Stomach (tissue), 4 donors: ENCODE measurements around the gene MTNR1B.

Experiments used
- POLR2AphosphoS5 ChIP-seq, 3 donors: sonication (generic); formaldehyde crosslinking; IDR thresholded peaks; one replicate each; pipeline ENCODE4 v1.6.1; 2016; ENCODE audit warnings: antibody characterized with exemption in 3 of 3
- TF ChIP-seq, protein P1 (sequence below), 7 experiments: fragments of 450-650 bp in 4 of 7; fragments of 200-600 bp in 3 of 7; sonication (generic) in 3 of 7; IDR thresholded peaks; one replicate each; pipeline ENCODE4 v1.5.1; 2016 to 2019; ENCODE audit warnings: antibody characterized with exemption in 7 of 7, control low read depth in 2 of 7, mild to moderate bottlenecking in 1 of 7

DNA sequence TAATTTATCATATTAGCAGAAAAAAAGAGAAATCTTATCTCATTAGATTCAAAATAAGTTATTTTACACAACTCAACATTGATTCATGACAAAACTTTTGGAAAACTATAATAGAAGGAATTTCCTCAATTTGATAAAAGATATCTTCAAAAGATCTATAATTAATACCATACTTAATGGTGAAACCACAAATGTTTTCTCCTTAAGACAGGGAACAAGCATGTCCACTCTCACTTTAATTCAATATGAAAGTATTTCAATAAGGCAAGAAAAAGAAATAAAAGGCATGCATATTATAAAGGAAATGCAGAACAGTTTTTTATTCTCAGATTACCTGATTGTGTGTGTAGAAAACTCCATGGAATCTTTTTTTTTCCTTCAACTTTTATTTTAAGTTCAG is 23.6 kb downstream of the MTNR1B start:
- no peak for TF ChIP-seq POLR2AphosphoS5 (IDR thresholded peaks at IDR 0.05)
- TF ChIP-seq, protein P1, sequence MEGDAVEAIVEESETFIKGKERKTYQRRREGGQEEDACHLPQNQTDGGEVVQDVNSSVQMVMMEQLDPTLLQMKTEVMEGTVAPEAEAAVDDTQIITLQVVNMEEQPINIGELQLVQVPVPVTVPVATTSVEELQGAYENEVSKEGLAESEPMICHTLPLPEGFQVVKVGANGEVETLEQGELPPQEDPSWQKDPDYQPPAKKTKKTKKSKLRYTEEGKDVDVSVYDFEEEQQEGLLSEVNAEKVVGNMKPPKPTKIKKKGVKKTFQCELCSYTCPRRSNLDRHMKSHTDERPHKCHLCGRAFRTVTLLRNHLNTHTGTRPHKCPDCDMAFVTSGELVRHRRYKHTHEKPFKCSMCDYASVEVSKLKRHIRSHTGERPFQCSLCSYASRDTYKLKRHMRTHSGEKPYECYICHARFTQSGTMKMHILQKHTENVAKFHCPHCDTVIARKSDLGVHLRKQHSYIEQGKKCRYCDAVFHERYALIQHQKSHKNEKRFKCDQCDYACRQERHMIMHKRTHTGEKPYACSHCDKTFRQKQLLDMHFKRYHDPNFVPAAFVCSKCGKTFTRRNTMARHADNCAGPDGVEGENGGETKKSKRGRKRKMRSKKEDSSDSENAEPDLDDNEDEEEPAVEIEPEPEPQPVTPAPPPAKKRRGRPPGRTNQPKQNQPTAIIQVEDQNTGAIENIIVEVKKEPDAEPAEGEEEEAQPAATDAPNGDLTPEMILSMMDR (IDR thresholded peaks at IDR 0.05): no peak
